ENCODE data around the gene GCFC2.

GCFC2 gene

DNA sequence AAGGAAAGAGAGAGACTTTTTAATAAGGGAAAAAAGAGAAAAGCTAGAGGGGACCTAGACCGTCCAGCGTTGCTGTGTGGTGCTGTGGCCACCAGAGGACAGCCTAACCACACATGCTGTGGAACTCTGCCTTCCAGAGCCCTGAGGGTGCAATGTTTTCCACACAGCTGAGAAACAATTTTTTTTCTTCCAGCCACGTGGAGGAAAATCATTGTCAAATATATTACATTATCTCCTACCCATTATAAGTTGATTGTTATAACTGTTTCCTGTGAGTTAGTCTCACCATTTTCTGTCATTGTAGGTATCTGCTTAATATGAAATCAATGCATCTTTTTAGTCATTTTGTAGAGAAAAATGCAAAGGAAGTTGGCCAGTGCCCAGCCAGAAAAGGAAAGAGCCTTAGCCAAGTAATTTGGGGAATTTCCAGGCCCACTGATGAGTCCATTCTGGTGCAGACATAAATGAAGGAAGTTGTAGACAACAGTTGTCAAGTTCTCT lies 70.0 kb downstream of the GCFC2 start:
- Histone ChIP-seq H3K9me3 (ENCODE audit: severe bottlenecking) (no peaks in the 10 kb centered on the region), H3K27ac (no peak overlapping the region)

GRCh38 chr2:75637568-75637967 lies 73.1 kb downstream of the GCFC2 start:
- Histone ChIP-seq H3K27ac (no peak overlapping the region), H3K27me3 (ENCODE audit: insufficient read depth, low read depth, severe bottlenecking) (no peaks in the 10 kb centered on the region), H3K4me3 (ENCODE audit: low read depth, low read length) (no peak overlapping the region), H3K36me3 (no peaks in the 10 kb centered on the region), H3K9me3 (ENCODE audit: severe bottlenecking) (no peaks in the 10 kb centered on the region)
- DNase-seq = no peak
- TF ChIP-seq, protein P1, sequence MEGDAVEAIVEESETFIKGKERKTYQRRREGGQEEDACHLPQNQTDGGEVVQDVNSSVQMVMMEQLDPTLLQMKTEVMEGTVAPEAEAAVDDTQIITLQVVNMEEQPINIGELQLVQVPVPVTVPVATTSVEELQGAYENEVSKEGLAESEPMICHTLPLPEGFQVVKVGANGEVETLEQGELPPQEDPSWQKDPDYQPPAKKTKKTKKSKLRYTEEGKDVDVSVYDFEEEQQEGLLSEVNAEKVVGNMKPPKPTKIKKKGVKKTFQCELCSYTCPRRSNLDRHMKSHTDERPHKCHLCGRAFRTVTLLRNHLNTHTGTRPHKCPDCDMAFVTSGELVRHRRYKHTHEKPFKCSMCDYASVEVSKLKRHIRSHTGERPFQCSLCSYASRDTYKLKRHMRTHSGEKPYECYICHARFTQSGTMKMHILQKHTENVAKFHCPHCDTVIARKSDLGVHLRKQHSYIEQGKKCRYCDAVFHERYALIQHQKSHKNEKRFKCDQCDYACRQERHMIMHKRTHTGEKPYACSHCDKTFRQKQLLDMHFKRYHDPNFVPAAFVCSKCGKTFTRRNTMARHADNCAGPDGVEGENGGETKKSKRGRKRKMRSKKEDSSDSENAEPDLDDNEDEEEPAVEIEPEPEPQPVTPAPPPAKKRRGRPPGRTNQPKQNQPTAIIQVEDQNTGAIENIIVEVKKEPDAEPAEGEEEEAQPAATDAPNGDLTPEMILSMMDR (IDR thresholded peaks at IDR 0.05; ENCODE audit: low read depth, low read length) = 0 out of 2 replicates have a peak, but pooled peaks have one; percentile 22

More for the DNA sequence above, 70.0 kb downstream of the GCFC2 start:
- Histone ChIP-seq H3K4me3 (ENCODE audit: low read depth, low read length) (no peak overlapping the region), H3K36me3 (no peaks in the 10 kb centered on the region), H3K27me3 (ENCODE audit: insufficient read depth, low read depth, severe bottlenecking) (no peaks in the 10 kb centered on the region)
- TF ChIP-seq, protein P1 (IDR thresholded peaks at IDR 0.05; ENCODE audit: low read depth, low read length) = peak; percentile 99
- peak; percentile 68 for DNase-seq

DNA sequence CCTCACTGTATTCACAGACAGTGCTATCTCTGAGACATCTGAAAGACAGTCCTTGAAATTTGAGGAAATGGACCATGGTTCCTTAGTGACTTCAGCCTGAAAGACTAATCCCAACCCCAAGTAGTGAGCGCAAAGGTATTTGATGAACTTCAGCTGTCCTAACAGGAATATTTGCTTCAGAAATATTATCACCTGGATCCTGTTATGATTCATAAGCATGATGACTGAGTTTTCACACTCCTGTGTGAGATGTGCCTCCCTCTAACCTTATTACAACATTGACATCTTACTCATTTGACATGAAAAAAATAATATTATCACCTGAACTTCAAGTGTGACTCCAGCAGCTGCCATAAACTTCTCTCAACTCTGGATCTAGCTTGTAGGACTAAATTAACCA lies 75.8 kb downstream of the GCFC2 start:
- DNase-seq = no peak
- Histone ChIP-seq H3K36me3 (no peaks in the 10 kb centered on the region), H3K27ac (no peak overlapping the region), H3K4me3 (ENCODE audit: low read depth, low read length) (no peak overlapping the region), H3K9me3 (ENCODE audit: severe bottlenecking) (no peaks in the 10 kb centered on the region), H3K27me3 (ENCODE audit: insufficient read depth, low read depth, severe bottlenecking) (no peaks in the 10 kb centered on the region)
- TF ChIP-seq, protein P1 (IDR thresholded peaks at IDR 0.05; ENCODE audit: low read depth, low read length) = no peak

GRCh38 chr2:75633620-75634019 lies 77.1 kb downstream of the GCFC2 start:
- no peaks in the 10 kb centered on the region for H3K36me3 ChIP-seq
- DNase-seq = no peak
- TF ChIP-seq, protein P1 (IDR thresholded peaks at IDR 0.05; ENCODE audit: low read depth, low read length) = no peak
- H3K27me3 ChIP-seq (ENCODE audit: insufficient read depth, low read depth, severe bottlenecking) = no peaks in the 10 kb centered on the region
- no peaks in the 10 kb centered on the region for H3K9me3 ChIP-seq (ENCODE audit: severe bottlenecking)
- H3K4me3 ChIP-seq (ENCODE audit: low read depth, low read length) = no peak overlapping the region
- H3K27ac ChIP-seq = no peak overlapping the region

DNA sequence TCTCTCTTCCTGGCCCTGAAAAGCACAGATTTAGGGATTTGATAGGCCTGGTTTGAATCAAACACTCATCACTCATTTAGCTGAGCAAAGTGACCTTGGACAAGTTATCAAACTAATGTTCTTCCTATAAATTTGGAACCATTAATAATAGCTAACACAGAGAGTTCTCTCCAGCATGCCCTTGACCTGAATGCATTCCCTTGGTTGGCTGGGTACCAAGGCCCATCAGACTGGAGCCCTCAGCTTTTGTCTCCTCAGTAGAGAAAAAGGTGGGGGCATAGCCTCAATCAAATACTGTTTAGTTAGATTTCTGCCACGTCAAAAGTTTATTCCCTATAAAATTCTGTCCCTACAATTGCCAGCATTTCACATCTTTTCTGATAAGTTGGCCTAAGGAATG lies 77.9 kb downstream of the GCFC2 start:
- Histone ChIP-seq H3K27me3 (ENCODE audit: insufficient read depth, low read depth, severe bottlenecking) (no peaks in the 10 kb centered on the region), H3K36me3 (no peaks in the 10 kb centered on the region), H3K27ac (no peak overlapping the region), H3K4me3 (ENCODE audit: low read depth, low read length) (no peak overlapping the region), H3K9me3 (ENCODE audit: severe bottlenecking) (no peaks in the 10 kb centered on the region)
- TF ChIP-seq, protein P1 (IDR thresholded peaks at IDR 0.05; ENCODE audit: low read depth, low read length) = no peak
- DNase-seq = no peak

- H3K27me3 ChIP-seq (ENCODE audit: insufficient read depth, low read depth, severe bottlenecking) = no peaks in the 10 kb centered on the region
- no peak for DNase-seq
- no peak overlapping the region for H3K4me3 ChIP-seq (ENCODE audit: low read depth, low read length)
- TF ChIP-seq, protein P1 (IDR thresholded peaks at IDR 0.05; ENCODE audit: low read depth, low read length) = no peak
- no peak overlapping the region for H3K27ac ChIP-seq
- H3K36me3 ChIP-seq = no peaks in the 10 kb centered on the region
- H3K9me3 ChIP-seq (ENCODE audit: severe bottlenecking) = no peaks in the 10 kb centered on the region
These were observed 78.5 kb downstream of the GCFC2 start for GRCh38 chr2:75632091-75632701.

All from WERI-Rb-1 (cell line).